ENCODE data around the gene USP27X. TPM values are rescaled to one million over a fixed set of nuclear protein-coding genes. Genes with fewer than 3 reads are reported as not detected.

The USP27X gene
- total and polyA plus RNA-seq, 2 of the 8 experiments (the other 6 are each of a cell fraction or from before 2014, with no cell fraction given), result 3.8 to 4.7 TPM

DNA sequence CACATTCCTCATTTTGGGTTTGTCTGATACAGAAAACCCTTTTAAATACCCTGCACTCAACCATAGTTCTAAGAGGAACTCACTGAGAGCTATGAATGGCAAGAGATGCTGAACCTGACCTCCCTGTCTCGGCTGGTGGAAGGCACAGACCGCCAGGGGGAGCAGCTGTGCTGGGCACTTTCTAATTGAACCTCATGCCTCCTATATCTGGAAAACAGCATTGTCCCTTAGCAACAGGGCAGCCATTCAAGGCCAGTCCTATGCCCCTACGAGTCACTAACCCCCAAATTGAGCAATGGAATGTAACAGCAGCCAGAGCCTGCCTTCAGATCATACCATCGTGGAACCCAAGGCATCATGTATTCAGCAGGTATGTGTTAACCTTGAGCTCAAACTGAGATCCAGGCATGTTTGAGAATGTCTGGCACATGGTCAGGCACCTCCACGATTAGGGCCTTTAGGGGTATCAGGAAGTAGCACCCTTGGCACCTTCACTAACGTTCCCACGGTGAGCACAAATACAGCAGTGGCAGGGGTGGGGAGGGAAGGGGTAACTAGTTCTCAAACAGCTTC is 5.1 kb downstream of the USP27X start:
- Histone ChIP-seq H2BK5ac (ENCODE audit: low read depth, low read length) (no peak overlapping the region), H3K27me3 (replicated peaks in 1 of 4; ENCODE audit: control insufficient read depth in 3 of 4, extremely low read depth in 1 of 4, insufficient read depth in 3 of 4, low read length in 3 of 4) (no peaks in the 10 kb centered on the region), H3K14ac (ENCODE audit: insufficient read length) (no peak overlapping the region), H3K4ac (replicated peaks; ENCODE audit: insufficient read length, low read depth, low read length) (no peak overlapping the region), H3K23me2 (ENCODE audit: low read depth, low read length) (peaks cover 3% of the 10 kb centered on the region; the same call in 1 of the 2 replicates), H2BK20ac (ENCODE audit: low read length) (no peak overlapping the region), H4K91ac (replicated peaks; ENCODE audit: insufficient read length, low read length) (no peak overlapping the region), H3K4me2 (ENCODE audit: insufficient read depth in 1 of 2, low read depth in 2 of 2, low read length in 2 of 2) (no peak overlapping the region), H3K79me1 (ENCODE audit: low read depth, low read length) (no peaks in the 10 kb centered on the region), H3K4me1 (replicated peaks in 1 of 4; ENCODE audit: control insufficient read depth in 3 of 4, insufficient read depth in 4 of 4, low read length in 3 of 4) (peaks cover 0 to 5% (median 3%) of the 10 kb centered on the region in 4 experiments; a peak in 3 of 7 replicates), H3K9me3 (ENCODE audit: insufficient read depth in 2 of 2, low read depth in 1 of 2, low read length in 1 of 2) (no peaks in the 10 kb centered on the region), H4K8ac (ENCODE audit: extremely low read depth, insufficient read depth, low read length) (no peak overlapping the region), H3K9ac (replicated peaks in 1 of 4; ENCODE audit: extremely low read depth in 1 of 4, low read depth in 3 of 4, low read length in 3 of 4) (no peak overlapping the region; a peak in 1 of 7 replicates), H3K79me2 (ENCODE audit: control insufficient read depth in 1 of 2, insufficient read depth in 2 of 2, low read length in 2 of 2) (0 out of 4 replicates have a peak, but pooled peaks cover 0 to 2% of the 10 kb centered on the region in 2 experiments), H3K56ac (replicated peaks; ENCODE audit: insufficient read length, low read depth, low read length) (no peak overlapping the region), H2AK5ac (ENCODE audit: low read depth, low read length) (0 out of 2 replicates have a peak overlapping the region, but pooled peaks have one; percentile 77), H3K4me3 (ENCODE audit: extremely low read depth in 1 of 4, insufficient read depth in 2 of 4, low read depth in 3 of 4, low read length in 4 of 4) (no peak overlapping the region), H4K20me1 (replicated peaks in 1 of 2; ENCODE audit: control insufficient read depth in 1 of 2, insufficient read depth in 2 of 2, low read length in 2 of 2) (no peaks in the 10 kb centered on the region), H3K18ac (ENCODE audit: extremely low read depth, low read length) (no peak overlapping the region), H3K36me3 (ENCODE audit: control insufficient read depth in 2 of 4, insufficient read depth in 4 of 4, low read length in 3 of 4) (no peaks in the 10 kb centered on the region), H4K5ac (ENCODE audit: insufficient read length, low read depth, low read length) (no peak overlapping the region), H2BK12ac (ENCODE audit: low read depth, low read length) (no peak overlapping the region), H2BK120ac (replicated peaks; ENCODE audit: low read depth, low read length) (no peak overlapping the region), H3K23ac (ENCODE audit: insufficient read length) (no peak overlapping the region), H3K27ac (ENCODE audit: low read depth, low read length) (no peak overlapping the region), H2BK15ac (ENCODE audit: low read length) (no peak overlapping the region), H2AFZ (ENCODE audit: low read length) (no peak overlapping the region)
- 58% methylated on average over 7 of the region's 7 CpGs; no CpG with 5 or more reads in 1 of the 2 experiments for WGBS, 2 experiments (ENCODE audit: extremely low coverage in 1 of 2, insufficient coverage in 1 of 2, insufficient read length in 1 of 2, insufficient replicate concordance in 2 of 2, low coverage in 1 of 2, low lambda C conversion rate in 2 of 2, missing lambda C conversion rate in 1 of 2)
- ChIA-PET CTCF (ENCODE audit: partially characterized antibody) (interaction anchor here (0.8 to 2.6 kb wide), 17 partner anchors 10 to 321 kb away, joined by 3 to 18 read pairs (median 4); no protein-coding TSS in a partner anchor), POLR2A (ENCODE audit: partially characterized antibody) (no interaction called here)
- DNase-seq (ENCODE audit: low read depth in 1 of 2, low spot score in 2 of 2) (peak; percentile 19 to 70), FAIRE-seq (peak; percentile 62)
- TF ChIP-seq PHF8 (conservative IDR thresholded peaks at IDR 0.05; ENCODE audit: low read depth, low read length) (no peak), YY1 (IDR thresholded peaks at IDR 0.05; ENCODE audit: low read depth, low read length) (peak; percentile 57), RAD21 (IDR thresholded peaks at IDR 0.05 in 1 of 2, conservative IDR thresholded peaks at IDR 0.05 in 1 of 2; ENCODE audit: low read depth in 2 of 2, low read length in 2 of 2) (peak; percentile 52 to 55), CTCF (IDR thresholded peaks at IDR 0.05; ENCODE audit: control extremely low read depth in 1 of 3, insufficient read depth in 1 of 3, low read depth in 1 of 3, low read length in 3 of 3) (peak; percentile 69 to 76 (median 76))
